ENCODE data around the gene RBM42.

RBM42 gene

GRCh38 chr19:35620001-35620400 is 8.8 kb upstream of the RBM42 start:
- DNase-seq (ENCODE audit: extremely low read depth in 1 of 2, low read depth in 1 of 2), result no peak

DNA sequence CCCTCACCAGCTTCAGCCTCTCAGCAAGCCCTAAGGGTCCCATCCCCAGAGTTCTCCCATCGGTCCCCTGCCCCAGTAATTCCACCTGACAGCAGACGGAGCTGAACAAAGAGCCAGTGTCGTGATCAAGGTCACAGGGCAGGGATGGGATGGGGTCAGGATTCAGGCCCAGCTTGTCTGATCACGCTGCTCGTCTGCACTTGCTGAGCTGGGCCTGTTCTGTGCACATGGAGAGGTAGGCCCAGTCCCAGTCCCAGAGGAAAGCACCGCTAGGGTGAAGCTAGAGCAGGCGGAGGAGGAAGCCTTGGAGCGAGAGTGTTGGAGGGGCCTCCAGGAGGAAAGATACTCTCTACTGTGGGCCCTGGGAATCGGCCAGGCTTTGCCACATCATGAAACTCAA is 7.1 kb upstream of the RBM42 start:
- DNase-seq (ENCODE audit: extremely low read depth in 1 of 2, low read depth in 1 of 2), result no peak

DNA sequence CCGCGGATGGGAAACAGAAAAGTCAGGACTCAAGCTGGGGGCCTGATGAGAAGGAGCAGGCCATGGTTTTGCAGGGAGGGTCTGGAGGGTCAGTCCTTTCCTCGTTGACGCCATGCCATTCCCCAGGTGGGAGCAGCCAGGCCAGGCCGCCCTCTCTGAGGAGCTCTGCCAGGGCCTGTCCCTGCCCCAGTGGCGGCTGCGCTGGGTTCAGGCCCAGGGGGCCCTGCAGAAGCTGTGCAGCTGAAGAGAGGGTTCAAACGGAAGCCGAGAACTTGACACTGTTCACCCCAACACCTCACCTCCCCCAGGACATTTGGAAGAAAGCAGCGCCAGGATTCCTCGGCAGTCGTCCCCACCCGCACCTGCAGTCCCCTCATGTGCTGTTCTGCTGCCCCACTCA is 6.1 kb upstream of the RBM42 start:
- DNase-seq (ENCODE audit: extremely low read depth in 1 of 2, low read depth in 1 of 2), result no peak

- no peak for DNase-seq (ENCODE audit: extremely low read depth in 1 of 2, low read depth in 1 of 2)
These were observed 5.4 kb upstream of the RBM42 start for GRCh38 chr19:35623327-35624010.

DNA sequence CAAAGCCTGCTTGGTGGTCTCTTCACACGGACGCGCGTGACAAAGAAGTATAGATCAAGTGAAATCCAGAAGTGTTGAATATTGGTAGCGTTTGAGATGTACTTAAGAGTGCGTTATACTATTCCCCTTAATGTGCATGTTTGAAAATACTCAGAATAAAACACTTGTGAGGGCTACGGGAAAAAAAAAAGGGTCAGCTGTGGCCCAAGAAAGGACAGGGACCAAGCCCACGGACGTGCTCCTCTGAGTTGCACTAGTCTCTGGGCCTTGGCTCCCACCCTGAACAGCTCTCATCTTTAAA is 622 bp upstream of the RBM42 start:
- DNase-seq (ENCODE audit: extremely low read depth in 1 of 2, low read depth in 1 of 2), result no peak

DNA sequence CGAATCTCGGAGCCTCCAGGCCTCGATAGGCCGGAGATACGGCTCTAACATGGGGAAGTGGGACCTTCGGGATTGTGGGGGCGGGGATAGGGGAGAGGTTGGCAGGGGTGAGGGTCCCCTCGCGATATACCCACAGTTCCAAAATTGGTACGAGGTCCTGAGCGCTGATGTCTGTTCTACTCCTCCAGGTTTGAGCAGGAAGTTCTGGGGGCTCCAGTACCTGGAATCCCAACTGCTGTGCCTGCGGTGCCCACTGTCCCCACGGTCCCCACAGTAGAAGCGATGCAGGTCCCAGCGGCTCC is 447 bp downstream of the RBM42 start:
- DNase-seq (ENCODE audit: extremely low read depth in 1 of 2, low read depth in 1 of 2), result no peak

DNA sequence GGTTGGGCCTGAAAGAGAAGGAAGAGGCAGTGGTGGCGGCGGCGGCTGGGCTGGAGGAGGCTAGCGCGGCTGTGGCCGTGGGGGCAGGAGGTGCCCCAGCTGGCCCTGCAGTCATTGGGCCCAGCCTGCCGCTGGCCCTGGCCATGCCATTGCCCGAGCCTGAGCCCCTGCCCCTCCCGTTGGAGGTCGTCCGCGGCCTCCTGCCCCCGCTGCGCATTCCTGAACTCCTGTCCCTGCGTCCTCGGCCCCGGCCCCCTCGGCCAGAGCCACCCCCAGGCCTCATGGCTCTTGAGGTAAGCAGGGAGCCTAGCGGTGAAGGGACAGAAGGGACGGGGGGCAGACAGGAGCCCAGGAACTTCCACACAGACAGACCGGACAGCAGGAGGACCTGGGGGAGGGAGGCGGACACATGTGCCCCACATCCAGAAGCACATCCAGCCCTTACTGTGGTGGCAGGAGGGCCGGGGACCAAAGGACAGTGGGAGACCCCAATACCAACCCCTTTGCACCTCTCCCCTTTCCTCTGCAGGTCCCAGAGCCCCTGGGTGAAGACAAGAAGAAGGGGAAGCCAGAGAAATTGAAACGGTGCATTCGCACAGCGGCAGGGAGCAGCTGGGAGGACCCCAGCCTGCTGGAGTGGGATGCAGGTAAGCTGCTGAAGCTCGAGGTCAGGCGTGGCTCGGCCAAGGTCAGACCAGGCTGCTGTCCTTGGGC is 5.0 kb downstream of the RBM42 start:
- DNase-seq (ENCODE audit: extremely low read depth in 1 of 2, low read depth in 1 of 2), result no peak

- no peak for DNase-seq (ENCODE audit: extremely low read depth in 1 of 2, low read depth in 1 of 2)
These were observed 7.8 kb downstream of the RBM42 start for GRCh38 chr19:35636651-35637050.

GRCh38 chr19:35637165-35637564 is 8.3 kb downstream of the RBM42 start:
- DNase-seq (ENCODE audit: extremely low read depth in 1 of 2, low read depth in 1 of 2), result no peak

- no peak for DNase-seq (ENCODE audit: extremely low read depth in 1 of 2, low read depth in 1 of 2)
These were observed 10.4 kb downstream of the RBM42 start for GRCh38 chr19:35639321-35639639.

DNA sequence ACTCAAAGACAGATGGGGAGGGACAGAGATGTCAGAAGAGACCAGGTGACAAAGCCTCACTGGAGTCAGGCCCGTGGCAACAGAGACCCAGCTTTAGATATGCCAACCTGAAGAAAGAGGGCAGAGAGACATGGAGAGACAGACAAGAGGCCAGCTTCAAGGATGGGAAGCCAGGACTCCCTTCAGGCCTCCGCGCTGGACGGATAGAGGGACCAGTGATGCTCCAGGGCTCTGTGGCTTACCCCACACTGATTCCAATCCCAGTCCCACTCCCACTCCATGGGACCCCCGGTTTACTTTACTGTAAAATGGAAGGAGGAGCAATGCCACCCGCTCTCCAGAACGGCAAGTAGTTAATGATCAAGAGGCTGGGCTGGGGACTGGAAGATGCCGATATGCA is 11.0 kb downstream of the RBM42 start:
- DNase-seq (ENCODE audit: extremely low read depth in 1 of 2, low read depth in 1 of 2), result no peak

DNA sequence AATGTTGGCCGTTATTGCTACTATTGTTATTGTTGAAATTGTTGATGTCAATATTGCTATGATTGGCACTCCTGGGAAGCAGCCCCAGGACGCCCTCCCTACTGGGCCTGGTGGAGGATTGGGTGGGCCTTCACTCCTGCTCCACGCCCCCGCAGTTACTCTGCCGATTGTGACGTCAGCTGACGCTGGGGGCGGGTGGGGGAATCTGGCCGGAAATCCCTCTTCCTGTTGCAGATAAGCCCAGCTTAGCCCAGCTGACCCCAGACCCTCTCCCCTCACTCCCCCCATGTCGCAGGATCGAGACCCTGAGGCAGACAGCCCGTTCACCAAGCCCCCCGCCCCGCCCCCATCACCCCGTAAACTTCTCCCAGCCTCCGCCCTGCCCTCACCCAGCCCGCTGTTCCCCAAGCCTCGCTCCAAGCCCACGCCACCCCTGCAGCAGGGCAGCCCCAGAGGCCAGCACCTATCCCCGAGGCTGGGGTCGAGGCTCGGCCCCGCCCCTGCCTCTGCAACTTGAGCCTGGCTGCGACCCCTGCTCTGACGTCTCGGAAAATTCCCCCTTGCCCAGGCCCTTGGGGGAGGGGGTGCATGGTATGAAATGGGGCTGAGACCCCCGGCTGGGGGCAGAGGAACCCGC is 12.8 kb downstream of the RBM42 start, which contains the start of gene ETV2:
Gene ETV2, plus strand, starts transcription at position 231 of the 637 bp plus-strand sequence. CDS start 716 bp downstream, outside the sequence.
- peak in 1 of 2 donors; percentile 31 for DNase-seq (ENCODE audit: extremely low read depth in 1 of 2, low read depth in 1 of 2)

DNA sequence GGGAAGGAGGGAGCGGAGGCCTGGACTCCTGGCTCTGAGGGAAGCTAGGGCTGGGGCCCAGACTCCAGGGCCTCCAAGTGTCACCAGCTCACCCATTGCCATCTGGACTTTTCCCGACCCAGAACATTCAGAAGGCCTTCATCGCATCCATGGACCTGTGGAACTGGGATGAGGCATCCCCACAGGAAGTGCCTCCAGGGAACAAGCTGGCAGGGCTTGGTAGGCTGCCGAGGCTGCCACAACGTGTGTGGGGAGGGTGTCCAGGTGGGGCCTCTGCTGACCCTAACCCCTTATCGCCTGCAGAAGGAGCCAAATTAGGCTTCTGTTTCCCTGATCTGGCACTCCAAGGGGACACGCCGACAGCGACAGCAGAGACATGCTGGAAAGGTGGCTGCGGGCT is 13.5 kb downstream of the RBM42 start:
- no peak for DNase-seq (ENCODE audit: extremely low read depth in 1 of 2, low read depth in 1 of 2)

DNA sequence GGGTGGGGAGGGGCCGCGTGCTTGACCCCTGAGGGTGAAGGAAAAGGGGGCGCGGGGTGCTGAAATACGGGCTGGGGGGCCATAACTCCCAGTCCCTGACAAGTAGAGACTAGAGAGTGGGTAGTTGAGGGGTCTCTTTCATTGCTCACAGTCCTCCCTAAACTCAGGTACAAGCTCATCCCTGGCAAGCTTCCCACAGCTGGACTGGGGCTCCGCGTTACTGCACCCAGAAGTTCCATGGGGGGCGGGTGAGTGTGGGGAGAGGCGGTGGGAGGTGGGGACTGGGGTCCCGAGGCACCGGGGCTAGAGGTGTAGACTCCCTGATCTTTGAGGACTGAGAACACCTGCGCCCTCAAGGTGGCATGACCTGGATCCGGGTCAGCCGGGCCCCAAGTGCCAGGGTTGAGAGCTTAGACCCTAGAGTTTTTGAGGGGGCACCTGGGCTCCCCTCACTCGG is 14.0 kb downstream of the RBM42 start:
- no peak for DNase-seq (ENCODE audit: extremely low read depth in 1 of 2, low read depth in 1 of 2)

GRCh38 chr19:35643255-35644205 is 14.7 kb downstream of the RBM42 start:
- peak; percentile 34 to 64 for DNase-seq (ENCODE audit: extremely low read depth in 1 of 2, low read depth in 1 of 2)

GRCh38 chr19:35644206-35644986 is 15.6 kb downstream of the RBM42 start:
- DNase-seq (ENCODE audit: extremely low read depth in 1 of 2, low read depth in 1 of 2), result peak; percentile 86 to 87

DNA sequence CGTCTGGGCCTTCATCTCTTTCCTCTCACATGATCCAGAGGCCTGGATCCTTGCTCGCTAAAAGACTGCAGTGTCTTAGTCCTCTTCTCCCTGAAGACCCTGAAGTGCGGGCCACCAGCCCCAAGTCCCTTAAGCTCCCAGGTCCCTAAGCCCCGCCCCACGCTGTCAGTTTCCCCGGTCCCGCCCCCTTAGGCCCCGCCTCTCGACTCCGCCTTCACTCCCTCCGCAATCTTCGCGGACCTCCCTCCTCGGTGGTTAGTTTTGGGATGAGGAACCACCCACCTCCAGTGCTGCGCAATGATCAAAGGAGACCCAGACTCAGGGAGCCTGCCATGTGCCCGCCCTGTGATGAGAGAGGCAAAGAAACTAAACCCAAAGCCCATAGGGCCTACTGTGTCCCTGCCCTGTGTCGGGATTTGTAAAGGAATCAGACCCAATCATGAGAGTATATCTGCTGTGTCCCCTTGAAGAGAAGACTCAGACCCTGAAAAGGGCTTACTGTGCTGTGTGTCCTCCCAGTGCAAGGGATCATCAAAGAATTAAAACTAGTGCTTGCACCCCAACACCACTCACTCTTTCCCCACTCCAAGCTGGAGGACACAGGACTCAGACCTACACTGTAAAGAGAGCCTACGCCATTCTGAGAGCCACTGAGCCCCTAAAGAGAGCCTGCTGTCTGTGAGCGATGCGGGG is 16.3 kb downstream of the RBM42 start:
- DNase-seq (ENCODE audit: extremely low read depth in 1 of 2, low read depth in 1 of 2), result peak; percentile 34 to 60

GRCh38 chr19:35645680-35646511 is 17.1 kb downstream of the RBM42 start:
- no peak for DNase-seq (ENCODE audit: extremely low read depth in 1 of 2, low read depth in 1 of 2)
